Measurements from ENCODE around the gene SLC25A30. TPM values are rescaled to one million over a fixed set of nuclear protein-coding genes. Genes with fewer than 3 reads are reported as not detected.
A peak's percentile ranks its signal among the peaks of the same experiment; 100 is the strongest.
"Not testable (repeated sequence)": the region's sequence is repeated elsewhere in the genome, so short reads cannot be mapped to it uniquely, and the experiment has no call there.

SLC25A30 gene
- polyA plus RNA-seq, 4 donors = 22.6 to 29.3 (median 27.2) TPM

- no peak for DNase-seq (ENCODE audit: low read depth in 4 of 4, low spot score in 2 of 4)
These were observed 15.2 kb upstream of the SLC25A30 start for GRCh38 chr13:45433381-45433790.

DNA sequence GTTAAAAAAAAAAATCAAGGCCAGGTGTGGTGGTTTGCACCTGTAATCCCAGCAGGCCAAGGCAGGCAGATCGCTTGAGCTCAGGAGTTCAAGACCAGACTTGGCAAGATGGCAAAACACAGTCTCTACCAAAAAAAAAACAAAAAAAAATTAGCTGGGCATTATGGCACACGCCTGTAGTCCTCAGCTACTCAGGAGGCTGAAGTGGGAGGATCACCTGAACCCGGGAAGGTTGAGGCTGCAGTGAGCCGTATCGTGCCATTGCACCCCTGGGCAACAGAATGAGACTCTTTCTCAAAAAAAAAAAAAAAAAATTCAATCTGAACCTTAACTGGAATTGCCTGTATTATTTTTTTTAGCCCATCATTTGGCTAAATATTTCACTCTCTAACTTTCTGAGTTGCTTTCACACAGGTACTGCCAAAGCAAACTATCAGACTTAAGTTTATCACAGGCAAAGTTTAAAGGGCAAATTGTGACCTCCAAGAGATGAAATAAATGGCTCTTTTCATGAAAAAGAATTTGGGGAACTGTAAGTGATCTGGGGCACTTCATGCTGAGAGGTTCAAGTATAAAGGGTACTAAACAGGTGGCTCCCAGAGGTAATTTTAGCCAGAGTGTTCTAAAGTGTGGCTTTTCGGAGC is 14.7 kb upstream of the SLC25A30 start:
- DNase-seq (ENCODE audit: low read depth in 4 of 4, low spot score in 2 of 4) = no peak

- not testable (repeated sequence) for DNase-seq (ENCODE audit: low read depth in 4 of 4, low spot score in 2 of 4)
These were observed 8.1 kb upstream of the SLC25A30 start for GRCh38 chr13:45426056-45426841.

- no peak for DNase-seq (ENCODE audit: low read depth in 4 of 4, low spot score in 2 of 4)
These were observed 4.6 kb upstream of the SLC25A30 start for GRCh38 chr13:45422731-45423292.

GRCh38 chr13:45419945-45420344 is 1.8 kb upstream of the SLC25A30 start:
- DNase-seq (ENCODE audit: low read depth in 4 of 4, low spot score in 2 of 4) = no peak

DNA sequence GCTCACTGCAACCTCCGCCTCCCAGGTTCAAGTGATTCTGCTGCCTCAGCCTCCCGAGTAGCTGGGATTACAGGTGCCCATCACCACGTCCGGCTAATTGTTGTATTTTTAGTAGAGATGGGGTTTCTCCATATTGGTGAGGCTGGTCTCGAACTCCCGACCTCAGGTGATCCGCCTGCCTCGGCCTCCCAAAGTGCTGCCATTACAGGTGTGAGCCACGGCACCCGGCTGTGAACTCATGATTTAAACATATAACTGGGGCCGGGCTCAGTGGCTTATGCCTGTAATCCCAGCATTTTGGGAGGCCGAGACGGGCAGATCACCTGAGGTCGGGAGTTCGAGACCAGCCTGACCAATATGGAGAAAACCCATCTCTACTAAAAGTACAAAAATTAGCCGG is 1.2 kb upstream of the SLC25A30 start:
- not testable (repeated sequence) for DNase-seq (ENCODE audit: low read depth in 4 of 4, low spot score in 2 of 4)

DNA sequence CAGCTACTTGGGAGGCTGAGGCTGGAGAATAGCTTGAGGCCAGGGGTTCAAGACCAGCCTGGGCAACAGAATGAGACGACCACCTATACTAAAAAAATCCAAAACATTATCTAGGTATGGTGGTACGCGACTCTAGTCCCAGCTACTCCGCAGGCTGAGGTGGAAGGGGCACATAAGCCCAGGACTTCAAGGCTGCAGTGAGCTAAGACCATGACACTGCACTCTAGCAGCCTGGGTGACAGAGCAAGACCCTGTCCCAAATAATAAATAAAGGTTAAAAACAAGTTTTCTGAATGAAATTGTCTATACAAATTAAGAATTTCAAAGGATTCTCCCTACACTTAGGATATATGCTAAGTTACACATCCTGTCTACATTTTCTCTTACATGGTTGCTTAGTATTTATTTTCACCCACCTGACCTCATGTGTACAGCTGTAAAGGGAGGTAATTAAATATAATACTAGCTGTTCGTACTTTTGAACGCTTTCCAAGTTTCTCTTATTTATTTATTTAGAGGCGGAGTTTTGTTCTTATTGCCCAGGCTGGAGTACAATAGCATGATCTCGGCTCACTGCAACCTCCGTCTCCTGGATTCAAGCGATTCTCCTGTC is 1.6 kb downstream of the SLC25A30 start:
- DNase-seq (ENCODE audit: low read depth in 4 of 4, low spot score in 2 of 4) = no peak

DNA sequence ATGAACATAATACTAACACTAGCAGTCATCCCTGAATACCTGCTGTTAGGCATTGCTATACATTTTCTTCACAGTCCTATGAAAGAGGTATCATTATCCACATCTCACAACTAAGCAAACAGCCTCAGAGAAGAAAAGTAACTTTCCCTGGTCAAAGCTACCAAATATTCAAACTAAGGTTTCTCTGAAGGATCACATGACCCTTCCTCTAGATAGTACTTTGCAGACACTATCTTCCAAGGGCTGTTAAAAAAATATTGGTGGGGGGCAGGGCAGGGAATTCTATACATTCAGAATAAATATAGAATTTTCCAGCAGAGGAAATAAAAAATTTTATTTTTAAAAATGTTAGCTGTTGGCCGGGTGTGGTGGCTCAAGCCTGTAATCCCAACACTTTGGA is 3.1 kb downstream of the SLC25A30 start:
- DNase-seq (ENCODE audit: low read depth in 4 of 4, low spot score in 2 of 4) = no peak

GRCh38 chr13:45413826-45414307 is 4.3 kb downstream of the SLC25A30 start:
- DNase-seq (ENCODE audit: low read depth in 4 of 4, low spot score in 2 of 4) = no peak

DNA sequence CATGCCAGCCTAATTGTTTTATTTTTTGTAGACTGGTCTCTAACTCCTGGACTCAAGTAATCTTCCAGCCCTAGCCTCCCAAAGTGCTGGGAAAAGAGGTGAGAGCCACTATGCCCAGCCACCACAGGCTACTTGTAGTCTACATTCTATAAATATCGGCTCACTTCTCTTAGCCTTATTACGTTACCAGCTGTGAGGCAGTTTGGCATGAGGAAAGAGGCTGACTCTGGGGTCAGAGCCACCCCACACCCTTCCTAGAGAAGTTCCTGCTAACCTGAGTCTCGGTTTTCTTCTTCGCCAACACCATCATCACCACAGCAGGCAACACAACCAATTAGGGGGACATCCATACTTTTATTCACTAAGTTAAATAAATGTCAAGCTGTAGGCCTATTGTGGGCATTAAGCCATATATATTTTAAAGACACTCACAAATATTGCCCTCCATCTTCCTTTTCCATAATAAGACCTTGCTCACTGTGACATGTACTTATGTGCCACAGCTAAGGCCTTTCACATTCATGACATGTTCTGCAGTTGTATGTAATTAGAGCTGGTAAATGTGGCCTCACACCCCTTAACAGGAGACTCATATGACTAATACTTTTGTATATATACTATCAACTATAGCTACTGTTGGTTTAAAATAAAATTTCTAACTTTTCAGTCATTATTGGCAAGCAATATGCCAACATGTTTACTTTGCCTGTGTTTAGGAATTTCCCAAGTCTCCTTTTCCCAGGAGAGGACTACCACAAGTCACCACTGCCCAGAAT is 5.7 kb downstream of the SLC25A30 start:
- DNase-seq (ENCODE audit: low read depth in 4 of 4, low spot score in 2 of 4) = no peak

DNA sequence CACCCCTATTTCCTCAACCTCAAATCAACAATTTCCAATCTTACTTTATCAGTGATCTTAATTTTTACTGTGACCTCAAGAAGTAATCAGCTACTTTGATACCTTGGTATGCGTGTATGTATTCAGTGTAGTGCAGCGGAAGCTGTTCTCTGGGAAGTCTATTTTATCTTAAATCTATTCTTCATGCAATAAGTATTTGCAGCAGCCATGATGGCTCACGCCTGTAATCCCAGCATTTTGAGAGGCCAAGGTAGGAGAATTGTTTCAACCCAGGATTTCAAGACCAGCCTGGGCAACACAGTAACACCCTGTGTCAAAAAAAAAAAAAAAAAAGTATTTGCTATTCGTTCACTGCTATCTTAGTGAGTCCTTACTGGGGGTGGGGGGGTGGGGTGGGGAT is 6.5 kb downstream of the SLC25A30 start:
- DNase-seq (ENCODE audit: low read depth in 4 of 4, low spot score in 2 of 4) = no peak

DNA sequence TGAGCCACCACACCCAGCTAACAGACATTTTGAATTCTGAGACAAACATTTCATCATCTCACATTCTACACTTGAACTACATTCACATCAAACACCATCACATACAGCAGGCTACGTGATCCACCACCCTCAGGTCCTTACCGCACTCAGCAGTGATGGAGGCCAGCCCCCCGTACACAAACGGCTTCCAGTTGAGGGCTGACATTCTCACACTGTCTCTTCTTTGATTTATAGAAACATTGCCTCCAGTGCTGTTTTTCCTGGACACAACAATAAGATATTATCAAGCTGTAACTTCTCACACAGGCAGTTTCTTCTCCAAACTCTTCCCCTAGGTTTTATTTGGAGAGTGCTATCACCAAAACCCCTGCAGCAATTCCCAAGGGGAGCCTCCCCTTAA is 7.0 kb downstream of the SLC25A30 start:
- no peak for DNase-seq (ENCODE audit: low read depth in 4 of 4, low spot score in 2 of 4)

DNA sequence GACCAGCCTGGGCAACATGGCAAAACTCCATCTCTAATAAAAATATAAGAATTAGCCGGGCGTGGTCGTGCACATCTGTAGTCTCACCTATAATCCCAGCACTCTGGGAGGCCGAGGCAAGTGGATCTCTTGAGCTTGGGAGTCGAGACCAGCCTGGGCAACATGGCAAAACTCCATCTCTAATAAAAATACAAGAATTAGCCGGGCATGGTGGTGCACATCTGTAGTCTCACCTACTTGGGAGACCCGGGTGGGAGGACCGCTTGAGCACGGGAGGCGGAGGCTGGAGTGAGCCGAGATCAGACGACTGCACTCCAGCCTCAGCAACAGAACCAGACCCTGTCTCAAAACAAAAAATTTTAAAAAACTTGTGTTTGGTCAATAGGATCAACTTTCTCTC is 7.7 kb downstream of the SLC25A30 start:
- DNase-seq (ENCODE audit: low read depth in 4 of 4, low spot score in 2 of 4) = no peak

DNA sequence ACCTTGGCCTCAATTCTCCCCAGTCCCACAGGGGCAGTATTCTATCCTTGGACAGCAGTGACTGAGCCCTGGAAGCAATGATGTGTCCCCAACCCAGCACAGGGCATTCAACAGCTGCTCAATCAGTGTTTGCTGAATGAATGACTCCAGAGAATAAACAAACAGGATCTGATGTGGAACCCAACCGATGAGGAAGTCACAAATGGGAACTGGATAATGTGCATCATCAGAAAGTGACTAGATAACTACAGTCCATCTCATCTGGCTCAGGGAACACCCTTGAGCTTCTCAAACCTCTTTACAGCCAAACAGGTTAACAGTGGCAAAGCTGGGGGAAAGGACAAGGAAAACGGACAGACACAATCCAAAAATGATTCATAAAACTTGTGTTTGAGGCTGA is 8.2 kb downstream of the SLC25A30 start:
- DNase-seq (ENCODE audit: low read depth in 4 of 4, low spot score in 2 of 4) = no peak

DNA sequence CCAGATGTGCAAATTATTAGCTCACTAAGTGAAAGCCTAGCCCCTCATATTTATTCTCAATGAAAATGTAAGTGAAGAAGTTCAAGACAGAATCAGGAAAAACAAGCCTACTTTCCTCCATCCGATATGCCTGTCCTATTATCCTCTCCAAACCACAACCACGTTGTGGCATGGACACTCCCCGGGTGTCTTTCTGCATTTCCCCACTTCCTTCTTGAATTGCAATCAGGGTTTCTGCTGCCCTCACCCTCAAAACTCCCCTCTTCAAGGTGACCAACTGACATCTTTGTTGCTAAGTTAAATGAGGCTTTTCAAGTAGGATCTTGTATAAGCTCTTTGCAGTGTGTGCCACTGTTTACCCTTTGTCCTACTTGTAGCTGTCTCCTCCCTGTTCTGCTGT is 11.8 kb downstream of the SLC25A30 start:
- no peak for DNase-seq (ENCODE audit: low read depth in 4 of 4, low spot score in 2 of 4)

GRCh38 chr13:45403081-45403480 is 15.1 kb downstream of the SLC25A30 start:
- DNase-seq (ENCODE audit: low read depth in 4 of 4, low spot score in 2 of 4) = no peak

GRCh38 chr13:45402641-45403040 is 15.5 kb downstream of the SLC25A30 start:
- DNase-seq (ENCODE audit: low read depth in 4 of 4, low spot score in 2 of 4) = peak in 1 of 4 donors; percentile 31

DNA sequence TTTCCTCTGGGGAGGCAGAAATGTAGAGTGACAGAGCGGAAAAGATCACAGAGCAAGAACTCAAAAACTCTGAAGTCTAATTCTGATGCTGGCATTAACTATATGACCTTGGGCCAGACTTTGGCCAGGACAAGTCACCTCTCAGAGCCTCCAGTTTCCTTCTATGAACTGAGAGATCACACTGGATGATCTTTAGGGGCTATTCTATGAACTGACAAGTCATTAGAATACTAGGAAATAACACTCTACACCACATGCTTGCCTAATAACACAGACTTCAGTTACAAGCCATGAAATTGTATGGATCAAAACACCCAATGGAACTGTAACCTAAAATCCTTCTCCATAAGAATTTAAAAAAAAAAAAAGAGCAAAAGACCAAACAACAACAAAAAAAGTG is 16.9 kb downstream of the SLC25A30 start:
- DNase-seq (ENCODE audit: low read depth in 4 of 4, low spot score in 2 of 4) = no peak

DNA sequence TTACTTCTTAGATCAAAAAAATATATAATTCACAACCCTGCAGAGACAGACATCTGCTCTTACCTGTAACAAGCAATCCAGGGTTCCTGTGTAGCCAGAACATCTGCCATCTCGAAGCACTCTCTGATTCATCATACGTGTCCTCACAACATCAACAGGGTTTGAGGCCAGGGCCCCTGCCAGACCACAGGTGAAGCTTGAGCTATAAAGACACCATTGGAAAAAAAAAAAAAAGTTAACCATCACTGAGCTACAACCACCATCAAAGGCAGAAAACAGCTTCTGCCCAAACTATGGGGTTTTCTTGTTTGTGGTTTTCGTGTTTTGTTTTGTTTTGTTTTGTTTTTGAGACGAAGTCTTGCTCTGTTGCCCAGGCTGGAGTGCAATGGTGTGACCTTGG is 19.3 kb downstream of the SLC25A30 start:
- DNase-seq (ENCODE audit: low read depth in 4 of 4, low spot score in 2 of 4) = no peak

GRCh38 chr13:45396533-45397095 is 21.6 kb downstream of the SLC25A30 start:
- DNase-seq (ENCODE audit: low read depth in 4 of 4, low spot score in 2 of 4) = no peak

Data from left renal cortex interstitium (tissue), 4 donors.